K562 (cell line): ENCODE measurements around the gene ECHDC1. TPM values are rescaled to one million over a fixed set of nuclear protein-coding genes. Genes with fewer than 3 reads are reported as not detected.
A peak's percentile ranks its signal among the peaks of the same experiment; 100 is the strongest.

Experiments used
- CHCHD3 ChIP-seq: fragments of 250-450 bp; sonication (Bioruptor Pico); IDR thresholded peaks from 2 replicates; pipeline ENCODE4 v2.1.2; 2022; ENCODE audit warnings: mild to moderate bottlenecking
- CREB5 ChIP-seq: fragments of 250-450 bp; sonication (Bioruptor Pico); IDR thresholded peaks from 2 replicates; pipeline ENCODE4 v1.5.0; 2020; ENCODE audit warnings: mild to moderate bottlenecking
- CREM ChIP-seq: IDR thresholded peaks from 2 replicates; pipeline ENCODE4 v1.6.1; 2014; ENCODE audit warnings: antibody characterized with exemption, low read depth
- ELF2 ChIP-seq: fragments of 250-450 bp; sonication (Bioruptor Pico); IDR thresholded peaks from 2 replicates; pipeline ENCODE4 v1.5.0; 2021; ENCODE audit warnings: mild to moderate bottlenecking
- GABPA ChIP-seq: fragments of 200-800 bp; sonication (Bioruptor generic); conservative IDR thresholded peaks from 2 replicates; pipeline ENCODE4 v1.6.1; 2016; ENCODE audit warnings: low read depth, missing genetic modification characterization, missing compliant biosample characterization
- KDM1A ChIP-seq, 2 experiments: fragments of 450-650 bp; IDR thresholded peaks; 2 replicates each; pipeline ENCODE4 v1.6.1; 2016; ENCODE audit warnings: mild to moderate bottlenecking in 2 of 2
- MAFK ChIP-seq: IDR thresholded peaks from 2 replicates; pipeline ENCODE4 v1.6.1; 2011; ENCODE audit warnings: low read length, improper control_type of control experiment
- MBD2 ChIP-seq: sonication (generic); IDR thresholded peaks from 2 replicates; pipeline ENCODE4 v1.6.1; 2016; ENCODE audit warnings: low read depth, borderline replicate concordance
- MTA2 ChIP-seq: fragments of 450-650 bp; IDR thresholded peaks from 2 replicates; pipeline ENCODE4 v1.6.1; 2016; ENCODE audit warnings: low read depth
- NR0B1 ChIP-seq: fragments of 450-650 bp; IDR thresholded peaks from one replicate; pipeline ENCODE4 v1.6.1; 2018; ENCODE audit warnings: mild to moderate bottlenecking, moderate library complexity; ENCODE audit not compliant: partially characterized antibody
- NR2F6 ChIP-seq: fragments of 450-650 bp; formaldehyde crosslinking; IDR thresholded peaks from 2 replicates; pipeline ENCODE4 v1.4.0; 2020; ENCODE audit warnings: mild to moderate bottlenecking
- PHF21A ChIP-seq: fragments of 450-650 bp; IDR thresholded peaks from 2 replicates; pipeline ENCODE4 v1.6.1; 2017; ENCODE audit warnings: low read depth, borderline replicate concordance
- POLR2AphosphoS2 ChIP-seq: IDR thresholded peaks from 2 replicates; pipeline ENCODE4 v1.6.1; 2012; ENCODE audit warnings: low read length, improper control_type of control experiment
- PPARD ChIP-seq: fragments of 250-450 bp; sonication (Bioruptor Pico); IDR thresholded peaks from 2 replicates; pipeline ENCODE4 v1.8.0; 2022; ENCODE audit warnings: inconsistent platforms, mild to moderate bottlenecking, moderate library complexity
- SMAD2 ChIP-seq: fragments of 150-350 bp; IDR thresholded peaks from 2 replicates; pipeline ENCODE4 v1.6.1; 2014; ENCODE audit warnings: low read depth, mild to moderate bottlenecking, low read length
- SMC3 ChIP-seq: conservative IDR thresholded peaks from 2 replicates; pipeline ENCODE4 v1.6.1; 2011; ENCODE audit warnings: low read depth, low read length, improper control_type of control experiment; ENCODE audit not compliant: insufficient read depth
- TARDBP ChIP-seq: fragments of 450-650 bp; IDR thresholded peaks from 2 replicates; pipeline ENCODE4 v1.6.1; 2016
- TEAD1 ChIP-seq, 2 experiments: fragments of 450-650 bp in 1 of 2; sonication (generic) in 1 of 2; formaldehyde crosslinking; IDR thresholded peaks; 2 replicates each; pipeline versions ENCODE4 v1.4.0 to v1.8.0; 2020 to 2022; ENCODE audit warnings: mild to moderate bottlenecking in 2 of 2, missing genetic modification reagents in 1 of 2
- TRIM24 ChIP-seq, 2 experiments: fragments of 450-650 bp; IDR thresholded peaks; 2 replicates each; pipeline ENCODE4 v1.6.1; 2016
- ZNF121 ChIP-seq: sonication (generic); formaldehyde crosslinking; conservative IDR thresholded peaks from 2 replicates; pipeline ENCODE4 v1.8.0; 2022; ENCODE audit warnings: missing genetic modification reagents
- ZNF436 ChIP-seq: fragments of 250-450, 450-650 bp; sonication (Bioruptor Pico); formaldehyde crosslinking; IDR thresholded peaks from 2 replicates; pipeline ENCODE4 v1.7.0; 2020; ENCODE audit warnings: mild to moderate bottlenecking
- polyA plus RNA-seq, 8 experiments: library from polyadenylated mRNA; depleted of rRNA in 4 of 8; stranded (reverse) in 5 of 8; unstranded in 3 of 8; fragments of >200 nt; fragmentation: Nextera tagmentation in 2 of 8; fragmentation: Illumina TruSeq in 1 of 8; extraction: Ambion mirVana in 2 of 8; extraction: Trizol in 1 of 8; gene quantifications; 2 replicates each; pipeline versions ENCODE4 v1.2.1 to v1.2.3, GENCODE V29; 2011 to 2014; ENCODE audit warnings: inconsistent platforms in 1 of 8, missing spikeins in 1 of 8
- total RNA-seq, 7 experiments: library from RNA; depleted of rRNA in 6 of 7; stranded (reverse); fragments of >200 nt in 6 of 7; fragmentation: Illumina TruSeq in 2 of 7; extraction: Trizol in 2 of 7; gene quantifications; 2 replicates each; pipeline versions ENCODE4 v1.2.1 to v1.2.3, GENCODE V29; 2011 to 2021; ENCODE audit warnings: low replicate concordance in 1 of 7
- TF ChIP-seq, protein P1 (sequence below): fragments of 450-650 bp; formaldehyde crosslinking; IDR thresholded peaks from 2 replicates; pipeline ENCODE4 v1.4.0; 2022; ENCODE audit warnings: mild to moderate bottlenecking, moderate library complexity
- TF ChIP-seq, protein P2 (sequence below): sonication (generic); formaldehyde crosslinking; IDR thresholded peaks from 2 replicates; pipeline ENCODE4 v1.8.0; 2023; ENCODE audit warnings: mild to moderate bottlenecking, missing genetic modification reagents

ECHDC1 gene
- total and polyA plus RNA-seq, 9 of the 15 experiments (the other 6 are each of a cell fraction or from before 2014, with no cell fraction given): 58.0 to 105 (median 78.6) TPM

- no peak for TF ChIP-seq MAFK
- TF ChIP-seq POLR2AphosphoS2: no peak
- TF ChIP-seq CHCHD3: no peak
- peak; percentile 60; the same call in 1 of the 2 replicates for TF ChIP-seq ELF2 (CRISPR knock-in tag)
- TF ChIP-seq CREB5 (CRISPR knock-in tag): no peak
- 0 out of 2 replicates have a peak, but pooled peaks have one; percentile 35 for TF ChIP-seq MBD2
- TF ChIP-seq, protein P1, sequence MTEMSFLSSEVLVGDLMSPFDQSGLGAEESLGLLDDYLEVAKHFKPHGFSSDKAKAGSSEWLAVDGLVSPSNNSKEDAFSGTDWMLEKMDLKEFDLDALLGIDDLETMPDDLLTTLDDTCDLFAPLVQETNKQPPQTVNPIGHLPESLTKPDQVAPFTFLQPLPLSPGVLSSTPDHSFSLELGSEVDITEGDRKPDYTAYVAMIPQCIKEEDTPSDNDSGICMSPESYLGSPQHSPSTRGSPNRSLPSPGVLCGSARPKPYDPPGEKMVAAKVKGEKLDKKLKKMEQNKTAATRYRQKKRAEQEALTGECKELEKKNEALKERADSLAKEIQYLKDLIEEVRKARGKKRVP (CRISPR knock-in tag): no peak
- 0 out of 2 replicates have a peak, but pooled peaks have one; percentile 5 for TF ChIP-seq MTA2
- no peak for TF ChIP-seq SMC3
- TF ChIP-seq PHF21A: no peak
- no peak for TF ChIP-seq ZNF121 (CRISPR knock-in tag)
- TF ChIP-seq TEAD1 (CRISPR knock-in tag; IDR thresholded peaks at IDR 0.05): peak in 1 of 2 experiments; percentile 41; a peak in 2 of 4 replicates
- TF ChIP-seq NR0B1: no peak
- TF ChIP-seq TARDBP: no peak
- TF ChIP-seq TRIM24 (IDR thresholded peaks at IDR 0.05): peak in 1 of 2 experiments; percentile 93; a peak in 2 of 4 replicates
- TF ChIP-seq PPARD (CRISPR knock-in tag): no peak
- TF ChIP-seq, protein P2, sequence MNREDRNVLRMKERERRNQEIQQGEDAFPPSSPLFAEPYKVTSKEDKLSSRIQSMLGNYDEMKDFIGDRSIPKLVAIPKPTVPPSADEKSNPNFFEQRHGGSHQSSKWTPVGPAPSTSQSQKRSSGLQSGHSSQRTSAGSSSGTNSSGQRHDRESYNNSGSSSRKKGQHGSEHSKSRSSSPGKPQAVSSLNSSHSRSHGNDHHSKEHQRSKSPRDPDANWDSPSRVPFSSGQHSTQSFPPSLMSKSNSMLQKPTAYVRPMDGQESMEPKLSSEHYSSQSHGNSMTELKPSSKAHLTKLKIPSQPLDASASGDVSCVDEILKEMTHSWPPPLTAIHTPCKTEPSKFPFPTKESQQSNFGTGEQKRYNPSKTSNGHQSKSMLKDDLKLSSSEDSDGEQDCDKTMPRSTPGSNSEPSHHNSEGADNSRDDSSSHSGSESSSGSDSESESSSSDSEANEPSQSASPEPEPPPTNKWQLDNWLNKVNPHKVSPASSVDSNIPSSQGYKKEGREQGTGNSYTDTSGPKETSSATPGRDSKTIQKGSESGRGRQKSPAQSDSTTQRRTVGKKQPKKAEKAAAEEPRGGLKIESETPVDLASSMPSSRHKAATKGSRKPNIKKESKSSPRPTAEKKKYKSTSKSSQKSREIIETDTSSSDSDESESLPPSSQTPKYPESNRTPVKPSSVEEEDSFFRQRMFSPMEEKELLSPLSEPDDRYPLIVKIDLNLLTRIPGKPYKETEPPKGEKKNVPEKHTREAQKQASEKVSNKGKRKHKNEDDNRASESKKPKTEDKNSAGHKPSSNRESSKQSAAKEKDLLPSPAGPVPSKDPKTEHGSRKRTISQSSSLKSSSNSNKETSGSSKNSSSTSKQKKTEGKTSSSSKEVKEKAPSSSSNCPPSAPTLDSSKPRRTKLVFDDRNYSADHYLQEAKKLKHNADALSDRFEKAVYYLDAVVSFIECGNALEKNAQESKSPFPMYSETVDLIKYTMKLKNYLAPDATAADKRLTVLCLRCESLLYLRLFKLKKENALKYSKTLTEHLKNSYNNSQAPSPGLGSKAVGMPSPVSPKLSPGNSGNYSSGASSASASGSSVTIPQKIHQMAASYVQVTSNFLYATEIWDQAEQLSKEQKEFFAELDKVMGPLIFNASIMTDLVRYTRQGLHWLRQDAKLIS: no peak
- no peak for TF ChIP-seq KDM1A (IDR thresholded peaks at IDR 0.05)
- no peak for TF ChIP-seq NR2F6 (CRISPR knock-in tag)
- no peak for TF ChIP-seq SMAD2
- TF ChIP-seq GABPA (tag): peak; percentile 94
- TF ChIP-seq ZNF436 (CRISPR knock-in tag): no peak
- peak; percentile 87 for TF ChIP-seq CREM
Measured at GRCh38 chr6:127342946-127343808, at the start of gene ECHDC1 (continued).
